ENCODE results near the gene DBF4B.
A peak's percentile ranks its signal among the peaks of the same experiment; 100 is the strongest.
"Not testable (repeated sequence)": the region's sequence is repeated elsewhere in the genome, so short reads cannot be mapped to it uniquely, and the experiment has no call there.

DBF4B gene

GRCh38 chr17:44708401-44709263 is at the start of gene DBF4B:
TSS of gene DBF4B (plus strand) at chr17:44708665. CDS start at chr17:44708821, 156 bp downstream.
- DNase-seq: peak; percentile 87

- no peak for DNase-seq
Observed at GRCh38 chr17:44661835-44662234, 46.6 kb upstream of the DBF4B start.

DNA sequence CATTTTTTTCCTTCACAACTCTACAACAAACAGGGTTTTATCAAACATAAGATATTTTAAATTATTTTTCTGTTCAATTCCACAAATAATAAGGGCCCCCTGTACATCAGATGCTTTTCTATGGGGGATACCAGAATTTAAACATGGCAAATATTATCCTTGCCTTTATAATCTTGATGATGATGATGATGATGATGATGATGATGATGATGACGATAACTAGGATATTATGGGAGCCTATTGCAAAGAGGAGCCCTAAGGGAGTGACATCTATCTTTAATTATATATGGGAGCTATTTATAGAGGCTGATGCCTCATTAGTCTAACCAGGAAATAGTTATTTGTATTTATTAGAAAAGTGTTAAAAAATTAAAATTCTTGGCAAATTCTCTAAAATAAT is 45.4 kb upstream of the DBF4B start:
- DNase-seq: no peak

DNA sequence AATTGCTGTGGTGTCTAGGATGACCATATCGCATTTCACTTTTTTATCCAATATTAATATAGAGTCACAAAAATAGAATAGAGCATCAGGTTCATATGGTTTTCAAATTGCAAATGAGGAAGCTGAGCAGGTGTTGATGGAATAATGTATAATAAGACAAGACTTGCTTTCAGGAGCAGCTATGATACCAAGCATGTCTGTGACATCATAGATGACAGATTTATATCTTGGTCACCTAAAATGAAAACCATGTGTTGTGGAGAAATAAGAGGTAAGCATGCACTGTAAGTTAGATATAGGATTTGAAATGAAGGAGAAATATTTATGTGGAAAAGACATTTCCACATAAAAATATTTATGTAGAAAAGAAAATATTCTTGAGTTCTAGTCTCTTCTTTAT is 43.6 kb upstream of the DBF4B start:
- DNase-seq: no peak

- DNase-seq: no peak
Observed at GRCh38 chr17:44666006-44666405, 42.5 kb upstream of the DBF4B start.

DNA sequence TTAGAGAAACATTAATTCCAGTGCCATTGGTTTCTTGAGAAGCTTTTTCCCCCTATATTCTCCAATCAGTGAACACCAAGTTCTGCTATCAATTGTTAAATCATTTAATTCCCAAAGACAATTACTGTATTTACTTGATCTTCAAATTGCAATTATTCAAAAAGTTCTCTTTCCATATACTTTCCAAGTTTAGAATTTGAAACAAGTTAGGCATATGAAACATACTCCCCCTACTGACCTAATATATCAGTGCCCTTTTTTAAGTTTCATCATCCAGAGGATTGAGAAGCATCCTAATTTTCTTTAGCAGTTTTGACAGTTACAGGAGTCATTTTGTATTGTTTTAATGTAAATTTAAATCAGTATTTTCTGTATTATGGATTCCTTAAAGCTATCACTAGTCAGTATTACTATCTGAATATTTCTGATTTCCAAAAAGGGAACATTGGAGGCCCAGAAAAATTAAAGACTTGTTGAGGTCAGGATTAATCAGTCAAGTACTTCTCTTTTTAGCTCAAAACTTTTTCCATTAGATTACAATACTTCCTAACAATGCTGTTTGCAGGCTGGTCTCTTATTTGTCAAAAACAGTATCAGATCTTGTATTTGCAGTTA is 35.9 kb upstream of the DBF4B start:
- no peak for DNase-seq

GRCh38 chr17:44673893-44674292 is 34.6 kb upstream of the DBF4B start:
- no peak for DNase-seq

DNA sequence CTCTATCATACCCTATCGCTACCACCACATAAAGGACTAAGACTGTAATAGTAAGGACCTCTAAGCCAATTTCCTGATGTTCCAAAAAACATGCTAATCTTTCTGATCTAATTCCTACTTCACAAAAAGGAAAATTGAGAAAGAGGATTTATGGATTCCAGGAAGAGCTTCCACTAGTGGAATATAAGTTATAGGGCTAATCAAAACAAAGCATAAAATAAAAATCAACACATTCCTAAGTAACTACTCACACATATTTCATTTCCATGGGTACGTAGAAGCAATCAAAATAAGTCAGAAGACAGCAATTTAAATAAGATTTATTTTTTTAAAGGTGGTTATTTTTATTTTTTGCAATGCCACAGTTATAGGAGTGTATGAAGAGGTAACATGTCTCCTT is 31.3 kb upstream of the DBF4B start:
- peak; percentile 8 for DNase-seq

DNA sequence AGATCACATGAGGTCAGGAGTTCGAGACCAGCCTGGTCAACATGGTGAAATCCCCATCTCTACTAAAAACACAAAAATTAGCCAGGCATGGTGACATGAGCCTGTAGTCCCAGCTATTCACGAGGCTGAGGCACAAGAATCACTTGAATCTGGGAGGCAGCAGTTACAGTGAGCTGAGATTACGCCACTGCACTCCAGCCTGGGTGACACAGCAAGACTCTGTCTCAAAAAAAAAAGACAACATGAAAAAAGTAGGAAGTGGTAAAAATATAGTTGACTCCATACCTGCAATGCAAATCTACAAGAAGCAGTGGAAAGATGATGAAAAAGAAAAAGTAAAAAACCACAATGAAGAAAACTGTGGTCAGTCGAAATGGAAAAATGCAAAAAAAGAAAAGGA is 25.2 kb upstream of the DBF4B start:
- DNase-seq: not testable (repeated sequence)

DNA sequence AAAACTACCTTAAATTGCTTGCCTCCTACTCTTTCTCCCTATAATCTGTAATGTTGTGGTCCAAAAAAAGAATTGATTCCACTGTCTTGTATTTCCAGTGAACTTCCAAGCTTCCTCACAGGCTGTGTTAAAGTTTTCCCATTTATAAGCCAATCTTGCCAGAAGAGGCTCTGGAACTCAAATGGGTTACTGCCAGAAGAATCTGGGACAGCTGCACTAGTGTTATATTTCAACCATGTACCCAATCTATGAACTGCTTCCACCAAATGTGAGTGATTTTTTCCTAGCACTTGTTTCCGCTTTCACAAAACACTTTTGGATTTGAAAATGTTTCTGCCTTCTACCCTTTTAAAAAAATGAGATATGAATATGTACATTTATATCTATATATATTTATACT is 20.7 kb upstream of the DBF4B start:
- DNase-seq: no peak

GRCh38 chr17:44688200-44688599 is 20.3 kb upstream of the DBF4B start:
- DNase-seq: no peak

GRCh38 chr17:44688675-44689476 is 19.6 kb upstream of the DBF4B start:
- DNase-seq: no peak

DNA sequence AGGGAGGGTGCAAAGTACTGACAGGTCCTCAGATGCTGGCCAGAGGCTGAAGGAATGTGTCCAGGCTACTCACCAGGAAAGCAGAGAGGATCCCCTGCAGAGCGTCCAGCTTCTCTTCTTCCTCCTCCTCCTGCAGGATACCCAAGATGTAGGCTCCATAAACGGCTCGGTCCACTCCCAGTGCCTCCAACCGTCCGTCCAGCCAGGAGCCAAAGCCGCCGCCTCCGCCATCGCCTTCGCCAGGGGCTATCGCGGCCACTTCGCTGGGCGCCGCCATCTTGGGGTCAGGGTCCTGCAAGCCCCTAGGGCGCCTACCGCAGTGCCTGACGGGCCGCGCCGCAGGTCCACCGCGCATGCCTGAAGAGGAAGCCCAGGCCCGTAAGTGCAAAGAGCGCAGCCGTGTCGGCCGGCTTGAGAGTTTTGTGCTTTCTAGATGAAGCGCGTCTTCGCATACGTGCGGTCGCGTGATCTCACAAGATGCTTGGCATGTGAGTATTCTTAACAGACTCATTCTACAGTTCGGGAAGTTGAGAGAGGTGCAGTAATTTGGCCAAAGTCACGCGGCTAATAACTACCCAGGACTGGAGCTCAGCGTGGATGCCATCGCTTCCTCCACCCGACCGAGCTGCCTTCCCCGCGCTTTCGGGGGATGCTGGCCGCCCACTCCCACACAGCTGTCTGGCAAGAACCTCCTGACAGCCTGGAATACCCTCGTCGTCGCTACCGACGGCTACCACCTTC is 18.8 kb upstream of the DBF4B start, which contains the start of gene CCDC43:
Gene CCDC43 (minus strand): TSS at position 300 of the 741 bp plus-strand sequence. CDS start 23 bp downstream, at position 277.
- DNase-seq: peak; percentile 96

DNA sequence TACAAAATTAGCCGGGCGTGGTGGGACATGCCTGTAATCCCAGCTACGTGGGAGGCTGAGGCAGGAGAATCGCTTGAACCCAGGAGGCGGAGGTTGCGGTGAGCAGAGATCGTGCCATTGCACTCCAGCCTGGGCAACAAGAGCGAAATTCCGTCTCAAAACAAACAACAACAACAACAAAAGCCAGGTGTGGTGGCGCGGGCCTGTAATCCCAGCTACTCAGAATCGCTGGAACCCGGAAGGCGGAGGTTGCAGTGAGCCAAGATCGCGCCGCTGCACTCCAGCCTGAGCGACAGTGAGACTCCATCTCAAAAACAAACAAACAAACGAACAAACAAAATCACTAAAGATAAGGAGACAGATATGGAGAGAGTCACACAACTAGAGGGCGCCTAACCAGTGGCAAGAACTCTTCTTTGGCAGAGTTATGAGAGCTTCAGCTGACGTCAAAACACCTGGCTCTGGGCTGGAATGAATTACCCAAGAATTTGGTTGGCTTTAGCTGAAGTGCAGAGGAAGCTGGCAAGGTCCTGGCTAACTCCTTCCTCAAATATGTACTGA is 17.6 kb upstream of the DBF4B start:
- peak; percentile 21 for DNase-seq

DNA sequence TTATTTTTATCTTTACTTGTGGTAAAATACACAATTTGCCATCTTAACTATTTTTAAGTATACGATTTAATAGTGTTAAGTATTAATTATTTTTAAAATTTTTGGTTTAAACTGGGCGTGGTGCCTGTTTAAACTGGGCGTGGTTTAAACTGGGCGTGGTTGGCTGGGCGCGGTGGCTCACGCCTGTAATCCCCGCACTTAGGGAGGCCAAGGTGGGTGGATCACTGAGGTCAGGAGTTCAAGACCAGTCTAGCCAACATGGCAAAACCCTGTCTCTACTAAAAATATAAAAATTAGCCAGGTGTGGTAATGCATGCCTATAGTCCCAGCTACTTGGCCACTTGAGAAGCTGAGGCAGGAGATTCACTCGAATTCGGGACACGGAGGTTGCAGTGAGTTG is 14.9 kb upstream of the DBF4B start:
- no peak for DNase-seq

DNA sequence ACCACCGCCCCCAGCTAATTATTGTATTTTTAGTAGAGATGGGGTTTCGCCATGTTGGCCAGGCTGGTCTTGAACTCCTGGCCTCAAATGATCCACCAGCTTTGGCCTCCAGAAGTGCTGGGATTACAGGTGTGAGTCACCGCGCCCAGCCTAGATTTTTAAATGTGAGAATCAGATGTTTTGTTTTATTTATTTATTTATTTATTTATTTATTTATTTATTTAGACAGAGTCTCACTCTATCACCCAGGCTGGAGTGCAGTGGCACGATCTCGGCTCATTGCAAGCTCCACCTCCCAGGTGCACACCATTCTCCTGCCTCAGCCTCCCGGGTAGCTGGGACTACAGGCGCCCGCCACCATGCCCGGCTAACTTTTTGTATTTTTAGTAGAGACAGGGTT is 8.2 kb upstream of the DBF4B start:
- not testable (repeated sequence) for DNase-seq

DNA sequence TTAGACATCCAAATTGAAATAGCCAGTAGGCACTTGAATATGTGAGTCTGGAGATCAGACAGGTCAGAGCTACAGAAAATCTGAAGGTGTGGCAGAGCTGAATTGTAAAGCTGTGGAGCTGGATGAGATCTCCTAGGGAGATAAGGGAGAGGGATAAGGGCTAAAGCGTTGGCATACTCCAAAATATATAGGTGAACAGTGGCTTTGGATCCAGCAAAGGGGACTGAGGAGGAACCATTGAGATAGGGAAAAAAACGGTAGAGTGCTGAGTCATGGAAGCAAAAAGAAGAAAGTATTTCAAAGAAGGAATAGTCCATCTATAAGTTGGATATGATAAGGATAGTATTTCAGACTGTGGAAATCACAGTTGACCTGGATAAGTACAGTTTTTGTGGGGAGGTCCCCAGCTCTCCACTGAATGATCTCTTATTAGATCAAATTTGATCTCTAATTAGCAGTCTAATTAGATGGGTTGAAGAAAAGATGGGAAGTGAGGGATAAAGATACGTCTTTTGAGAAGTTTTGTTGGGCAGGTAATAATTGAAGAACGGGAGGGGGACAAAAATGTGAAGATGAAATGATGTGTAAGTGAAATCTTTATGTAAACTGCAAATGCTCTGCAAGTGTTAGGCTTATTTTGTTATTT is 587 bp upstream of the DBF4B start:
- DNase-seq: no peak

DNA sequence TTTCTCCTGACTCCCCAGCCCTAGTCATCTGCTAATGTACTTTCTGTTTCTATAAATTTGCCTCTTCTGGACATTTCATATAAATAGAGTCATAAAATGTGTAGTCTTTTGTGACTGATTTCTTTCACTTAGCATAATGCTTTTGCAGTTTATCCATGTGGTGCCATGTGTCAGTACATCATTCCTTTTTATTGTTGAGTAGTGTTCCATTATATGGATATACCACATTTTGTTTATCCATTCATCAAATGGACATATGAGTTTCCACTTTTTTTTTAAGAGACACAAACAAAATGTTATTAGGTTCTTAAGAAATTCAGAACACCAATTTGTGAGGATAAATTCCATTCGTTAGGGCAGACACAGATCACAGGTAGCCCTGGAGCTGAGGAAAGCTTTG is 11.0 kb downstream of the DBF4B start:
- no peak for DNase-seq

- no peak for DNase-seq
Observed at GRCh38 chr17:44722254-44722653, 13.8 kb downstream of the DBF4B start.

DNA sequence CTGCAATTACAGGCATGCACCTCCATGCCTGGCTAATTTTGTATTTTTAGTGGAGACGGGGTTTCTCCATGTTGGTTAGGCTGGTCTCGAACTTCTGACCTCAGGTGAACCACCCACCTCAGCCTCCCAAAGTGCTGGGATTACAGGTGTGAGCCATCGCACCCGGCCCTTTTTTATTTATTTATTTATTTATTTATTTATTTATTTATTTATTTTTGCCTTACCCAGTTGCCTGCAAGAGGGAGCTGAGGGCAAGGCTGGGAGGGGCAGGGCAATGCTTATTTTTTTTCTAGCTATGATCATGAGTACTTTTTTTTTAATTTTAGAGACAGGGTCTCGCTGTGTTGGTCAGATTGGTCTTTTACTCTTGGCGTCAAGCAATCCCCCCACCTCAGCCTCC is 17.7 kb downstream of the DBF4B start:
- not testable (repeated sequence) for DNase-seq

GRCh38 chr17:44733753-44734152 is 25.3 kb downstream of the DBF4B start:
- no peak for DNase-seq

GRCh38 chr17:44734272-44734671 is 25.8 kb downstream of the DBF4B start:
- no peak for DNase-seq

All from NCI-H226 (cell line).